HCT116 (cell line): ENCODE data around the gene CHST10.

Source experiments
- ATF3 ChIP-seq: IDR thresholded peaks from 2 replicates; pipeline ENCODE4 v1.6.1; 2012
- EGR1 ChIP-seq: IDR thresholded peaks from 2 replicates; pipeline ENCODE4 v1.6.1; 2012; ENCODE audit warnings: low read depth
- EZH2 ChIP-seq: fragments of 200-600 bp; sonication (generic); IDR thresholded peaks from 2 replicates; pipeline ENCODE4 v1.6.1; 2017; ENCODE audit warnings: antibody characterized with exemption, mixed run types
- POLR2A ChIP-seq: IDR thresholded peaks from 2 replicates; pipeline ENCODE4 v1.7.0; 2011; ENCODE audit warnings: borderline replicate concordance; ENCODE audit not compliant: insufficient read depth, insufficient read length; ENCODE audit errors: extremely low read depth
- POLR2AphosphoS5 ChIP-seq: IDR thresholded peaks from 2 replicates; pipeline ENCODE4 v1.6.1; 2011; ENCODE audit warnings: mild to moderate bottlenecking, low read depth, low read length, moderate library complexity
- RAD21 ChIP-seq: IDR thresholded peaks from 2 replicates; pipeline ENCODE4 v1.6.1; 2012; ENCODE audit warnings: low read depth, mild to moderate bottlenecking
- SRF ChIP-seq: IDR thresholded peaks from 2 replicates; pipeline ENCODE4 v1.6.1; 2012; ENCODE audit warnings: low read depth
- TCF7L2 ChIP-seq: IDR thresholded peaks from 2 replicates; pipeline ENCODE4 v1.7.0; 2011; ENCODE audit warnings: borderline replicate concordance, inconsistent platforms; ENCODE audit not compliant: insufficient read depth, insufficient read length; ENCODE audit errors: extremely low read depth
- YY1 ChIP-seq: IDR thresholded peaks from 2 replicates; pipeline ENCODE4 v1.6.1; 2011; ENCODE audit warnings: low read length, low read depth, moderate library complexity, mild to moderate bottlenecking; ENCODE audit not compliant: insufficient replicate concordance; ENCODE audit errors: extremely low read depth
- ZNF274 ChIP-seq: fragments of 200-500 bp; sonication (Bioruptor generic); IDR thresholded peaks from 2 replicates; pipeline ENCODE4 v1.6.1; 2014; ENCODE audit warnings: mild to moderate bottlenecking, low read depth, low read length, inconsistent platforms
- TF ChIP-seq, protein P1 (sequence below), 3 experiments: fragments of 200-600 bp in 1 of 3; sonication (generic) in 1 of 3; IDR thresholded peaks in 2 of 3; conservative IDR thresholded peaks in 1 of 3; 2 replicates each; pipeline ENCODE4 v1.5.1; 2012 to 2017; ENCODE audit warnings: low read depth in 2 of 3, low read length in 2 of 3, antibody characterized with exemption in 1 of 3, borderline replicate concordance in 1 of 3, control low read depth in 1 of 3, mild to moderate bottlenecking in 1 of 3, mixed read lengths in 1 of 3, mixed run types in 1 of 3, moderate library complexity in 1 of 3; ENCODE audit not compliant: insufficient read depth in 1 of 3
- TF ChIP-seq, protein P2 (sequence below): IDR thresholded peaks from 2 replicates; pipeline ENCODE4 v1.6.1; 2012; ENCODE audit warnings: low read depth
- TF ChIP-seq, protein P3 (sequence below): IDR thresholded peaks from 2 replicates; pipeline ENCODE4 v1.6.1; 2011; ENCODE audit warnings: mild to moderate bottlenecking, low read length, moderate library complexity; ENCODE audit not compliant: insufficient replicate concordance; ENCODE audit errors: extremely low read depth
- TF ChIP-seq, protein P4 (sequence below): IDR thresholded peaks from 2 replicates; pipeline ENCODE4 v1.6.1; 2012

- TF ChIP-seq, protein P1, sequence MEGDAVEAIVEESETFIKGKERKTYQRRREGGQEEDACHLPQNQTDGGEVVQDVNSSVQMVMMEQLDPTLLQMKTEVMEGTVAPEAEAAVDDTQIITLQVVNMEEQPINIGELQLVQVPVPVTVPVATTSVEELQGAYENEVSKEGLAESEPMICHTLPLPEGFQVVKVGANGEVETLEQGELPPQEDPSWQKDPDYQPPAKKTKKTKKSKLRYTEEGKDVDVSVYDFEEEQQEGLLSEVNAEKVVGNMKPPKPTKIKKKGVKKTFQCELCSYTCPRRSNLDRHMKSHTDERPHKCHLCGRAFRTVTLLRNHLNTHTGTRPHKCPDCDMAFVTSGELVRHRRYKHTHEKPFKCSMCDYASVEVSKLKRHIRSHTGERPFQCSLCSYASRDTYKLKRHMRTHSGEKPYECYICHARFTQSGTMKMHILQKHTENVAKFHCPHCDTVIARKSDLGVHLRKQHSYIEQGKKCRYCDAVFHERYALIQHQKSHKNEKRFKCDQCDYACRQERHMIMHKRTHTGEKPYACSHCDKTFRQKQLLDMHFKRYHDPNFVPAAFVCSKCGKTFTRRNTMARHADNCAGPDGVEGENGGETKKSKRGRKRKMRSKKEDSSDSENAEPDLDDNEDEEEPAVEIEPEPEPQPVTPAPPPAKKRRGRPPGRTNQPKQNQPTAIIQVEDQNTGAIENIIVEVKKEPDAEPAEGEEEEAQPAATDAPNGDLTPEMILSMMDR (IDR thresholded peaks at IDR 0.05 in 2 of 3, conservative IDR thresholded peaks at IDR 0.05 in 1 of 3; ENCODE audit: borderline replicate concordance in 1 of 3, insufficient read depth in 1 of 3, low read depth in 2 of 3, low read length in 2 of 3): no peak
- TF ChIP-seq TCF7L2 (no peak), POLR2A (no peak), RAD21 (no peak), POLR2AphosphoS5 (no peak), EZH2 (no peak), SRF (no peak), EGR1 (no peak), ATF3 (no peak), ZNF274 (no peak), YY1 (no peak)
- TF ChIP-seq, protein P2, sequence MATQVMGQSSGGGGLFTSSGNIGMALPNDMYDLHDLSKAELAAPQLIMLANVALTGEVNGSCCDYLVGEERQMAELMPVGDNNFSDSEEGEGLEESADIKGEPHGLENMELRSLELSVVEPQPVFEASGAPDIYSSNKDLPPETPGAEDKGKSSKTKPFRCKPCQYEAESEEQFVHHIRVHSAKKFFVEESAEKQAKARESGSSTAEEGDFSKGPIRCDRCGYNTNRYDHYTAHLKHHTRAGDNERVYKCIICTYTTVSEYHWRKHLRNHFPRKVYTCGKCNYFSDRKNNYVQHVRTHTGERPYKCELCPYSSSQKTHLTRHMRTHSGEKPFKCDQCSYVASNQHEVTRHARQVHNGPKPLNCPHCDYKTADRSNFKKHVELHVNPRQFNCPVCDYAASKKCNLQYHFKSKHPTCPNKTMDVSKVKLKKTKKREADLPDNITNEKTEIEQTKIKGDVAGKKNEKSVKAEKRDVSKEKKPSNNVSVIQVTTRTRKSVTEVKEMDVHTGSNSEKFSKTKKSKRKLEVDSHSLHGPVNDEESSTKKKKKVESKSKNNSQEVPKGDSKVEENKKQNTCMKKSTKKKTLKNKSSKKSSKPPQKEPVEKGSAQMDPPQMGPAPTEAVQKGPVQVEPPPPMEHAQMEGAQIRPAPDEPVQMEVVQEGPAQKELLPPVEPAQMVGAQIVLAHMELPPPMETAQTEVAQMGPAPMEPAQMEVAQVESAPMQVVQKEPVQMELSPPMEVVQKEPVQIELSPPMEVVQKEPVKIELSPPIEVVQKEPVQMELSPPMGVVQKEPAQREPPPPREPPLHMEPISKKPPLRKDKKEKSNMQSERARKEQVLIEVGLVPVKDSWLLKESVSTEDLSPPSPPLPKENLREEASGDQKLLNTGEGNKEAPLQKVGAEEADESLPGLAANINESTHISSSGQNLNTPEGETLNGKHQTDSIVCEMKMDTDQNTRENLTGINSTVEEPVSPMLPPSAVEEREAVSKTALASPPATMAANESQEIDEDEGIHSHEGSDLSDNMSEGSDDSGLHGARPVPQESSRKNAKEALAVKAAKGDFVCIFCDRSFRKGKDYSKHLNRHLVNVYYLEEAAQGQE: no peak
- TF ChIP-seq, protein P3, sequence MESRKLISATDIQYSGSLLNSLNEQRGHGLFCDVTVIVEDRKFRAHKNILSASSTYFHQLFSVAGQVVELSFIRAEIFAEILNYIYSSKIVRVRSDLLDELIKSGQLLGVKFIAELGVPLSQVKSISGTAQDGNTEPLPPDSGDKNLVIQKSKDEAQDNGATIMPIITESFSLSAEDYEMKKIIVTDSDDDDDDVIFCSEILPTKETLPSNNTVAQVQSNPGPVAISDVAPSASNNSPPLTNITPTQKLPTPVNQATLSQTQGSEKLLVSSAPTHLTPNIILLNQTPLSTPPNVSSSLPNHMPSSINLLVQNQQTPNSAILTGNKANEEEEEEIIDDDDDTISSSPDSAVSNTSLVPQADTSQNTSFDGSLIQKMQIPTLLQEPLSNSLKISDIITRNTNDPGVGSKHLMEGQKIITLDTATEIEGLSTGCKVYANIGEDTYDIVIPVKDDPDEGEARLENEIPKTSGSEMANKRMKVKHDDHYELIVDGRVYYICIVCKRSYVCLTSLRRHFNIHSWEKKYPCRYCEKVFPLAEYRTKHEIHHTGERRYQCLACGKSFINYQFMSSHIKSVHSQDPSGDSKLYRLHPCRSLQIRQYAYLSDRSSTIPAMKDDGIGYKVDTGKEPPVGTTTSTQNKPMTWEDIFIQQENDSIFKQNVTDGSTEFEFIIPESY: no peak
- TF ChIP-seq, protein P4, sequence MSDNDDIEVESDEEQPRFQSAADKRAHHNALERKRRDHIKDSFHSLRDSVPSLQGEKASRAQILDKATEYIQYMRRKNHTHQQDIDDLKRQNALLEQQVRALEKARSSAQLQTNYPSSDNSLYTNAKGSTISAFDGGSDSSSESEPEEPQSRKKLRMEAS: no peak
Observed at GRCh38 chr2:100451734-100452133, 34.3 kb upstream of the CHST10 start.
